Measurements from ENCODE around the gene ZNF57. TPM values are rescaled to one million over a fixed set of nuclear protein-coding genes. Genes with fewer than 3 reads are reported as not detected.

The ZNF57 gene
- total and polyA plus RNA-seq, 2 of the 13 experiments (the other 11 are each of a cell fraction or from before 2014, with no cell fraction given), result 6.6 to 17.5 TPM

- TF ChIP-seq ZNF142 (CRISPR knock-in tag; IDR thresholded peaks at IDR 0.05), result no peak
- peak; percentile 17 for TF ChIP-seq HMGXB3 (CRISPR knock-in tag; IDR thresholded peaks at IDR 0.05; ENCODE audit: borderline replicate concordance)
- no peak for TF ChIP-seq ZNF232 (CRISPR knock-in tag; IDR thresholded peaks at IDR 0.05; ENCODE audit: borderline replicate concordance)
- TF ChIP-seq NBN (conservative IDR thresholded peaks at IDR 0.05), result no peak
- TF ChIP-seq ZGPAT (CRISPR knock-in tag; IDR thresholded peaks at IDR 0.05), result 0 out of 2 replicates have a peak, but pooled peaks have one; percentile 1
- no peak for TF ChIP-seq DNMT3B (CRISPR knock-in tag; conservative IDR thresholded peaks at IDR 0.05)
- no peak for TF ChIP-seq ADNP (CRISPR knock-in tag; IDR thresholded peaks at IDR 0.05)
- no peak for TF ChIP-seq ZNF569 (CRISPR knock-in tag; IDR thresholded peaks at IDR 0.05; ENCODE audit: borderline replicate concordance)
- TF ChIP-seq ZFP1 (CRISPR knock-in tag; IDR thresholded peaks at IDR 0.05), result no peak
- no peak for TF ChIP-seq GTF2F1 (IDR thresholded peaks at IDR 0.05; ENCODE audit: low read length)
- no peak for TF ChIP-seq RFXANK (CRISPR knock-in tag; IDR thresholded peaks at IDR 0.05)
- TF ChIP-seq JUND (CRISPR knock-in tag; IDR thresholded peaks at IDR 0.05), result no peak
- peak; percentile 31; the same call in 1 of the 2 replicates for TF ChIP-seq NR2F6 (IDR thresholded peaks at IDR 0.05)
- peak; percentile 62 for TF ChIP-seq NR2F6 (CRISPR knock-in tag; IDR thresholded peaks at IDR 0.05)
- TF ChIP-seq TBX2 (CRISPR knock-in tag; IDR thresholded peaks at IDR 0.05; ENCODE audit: borderline replicate concordance), result no peak
- TF ChIP-seq PCBP1 (IDR thresholded peaks at IDR 0.05; ENCODE audit: borderline replicate concordance, low read depth, low read length), result no peak
- TF ChIP-seq ARID3A (IDR thresholded peaks at IDR 0.05; ENCODE audit: low read depth, low read length), result no peak
- no peak for TF ChIP-seq ZNF17 (CRISPR knock-in tag; IDR thresholded peaks at IDR 0.05)
These were observed 34.2 kb upstream of the ZNF57 start (continued) for GRCh38 chr19:2866495-2867024.
